Endothelial cell of umbilical vein (primary cell): ENCODE data around the gene PGR.

ENCODE experiments used
- CTCF ChIP-seq, 2 donors: IDR thresholded peaks; 1 replicate in 1 of 2; 2 replicates in 1 of 2; pipeline ENCODE4 v1.5.1; 2011; ENCODE audit warnings: low read length in 2 of 2, mild to moderate bottlenecking in 2 of 2, moderate library complexity in 2 of 2, control low read depth in 1 of 2, inconsistent platforms in 1 of 2, low read depth in 1 of 2; ENCODE audit not compliant: insufficient read depth in 1 of 2; ENCODE audit errors: extremely low read depth in 1 of 2
- JUN ChIP-seq: IDR thresholded peaks from 2 replicates; pipeline ENCODE4 v1.6.1; 2011; ENCODE audit warnings: borderline replicate concordance, low read depth; ENCODE audit not compliant: insufficient read length, insufficient read depth
- MAX ChIP-seq: IDR thresholded peaks from 2 replicates; pipeline ENCODE4 v1.6.1; 2011; ENCODE audit not compliant: insufficient read depth, insufficient read length
- MYC ChIP-seq: IDR thresholded peaks from one replicate; pipeline ENCODE4 v1.6.1; 2011; ENCODE audit warnings: mild to moderate bottlenecking, low read depth, low read length
- POLR2A ChIP-seq: IDR thresholded peaks from 2 replicates; pipeline ENCODE4 v1.6.1; 2012; ENCODE audit warnings: low read depth, mild to moderate bottlenecking, control low read depth, low read length
- POLR2AphosphoS5 ChIP-seq: IDR thresholded peaks from 2 replicates; pipeline ENCODE4 v1.6.1; 2012; ENCODE audit warnings: low read depth, mild to moderate bottlenecking, control low read depth, low read length, moderate library complexity; ENCODE audit not compliant: insufficient read depth

- TF ChIP-seq POLR2A (no peak), CTCF (IDR thresholded peaks at IDR 0.05; ENCODE audit: extremely low read depth in 1 of 2, insufficient read depth in 1 of 2, low read depth in 1 of 2, low read length in 2 of 2) (no peak), POLR2AphosphoS5 (no peak), MAX (no peak), MYC (no peak), JUN (no peak)
Measured at GRCh38 chr11:101022256-101022655, 107.4 kb downstream of the PGR start.
